ENCODE data around the gene ADORA1. TPM values are rescaled to one million over a fixed set of nuclear protein-coding genes. Genes with fewer than 3 reads are reported as not detected.

Gene ADORA1
- total RNA-seq, 1 experiment from 2014 or later, result 1.5 TPM

GRCh38 chr1:203081465-203082230, 45.9 kb upstream of the ADORA1 start:
- H3K9me3 Mint-ChIP-seq (ENCODE audit: low read depth, unreplicated experiment), result no peaks in the 10 kb centered on the region
- H3K4me3 Mint-ChIP-seq (ENCODE audit: low read depth, unreplicated experiment), result no peak overlapping the region
- no peaks in the 10 kb centered on the region for H3K36me3 Mint-ChIP-seq (ENCODE audit: insufficient read depth, unreplicated experiment)
- intact Hi-C loops (cut with micrococcal nuclease; ENCODE audit: unreplicated experiment), result no loop called here
- H3K27me3 Mint-ChIP-seq (ENCODE audit: unreplicated experiment), result peaks cover 95% of the 10 kb centered on the region
- TF ChIP-seq, protein P1, sequence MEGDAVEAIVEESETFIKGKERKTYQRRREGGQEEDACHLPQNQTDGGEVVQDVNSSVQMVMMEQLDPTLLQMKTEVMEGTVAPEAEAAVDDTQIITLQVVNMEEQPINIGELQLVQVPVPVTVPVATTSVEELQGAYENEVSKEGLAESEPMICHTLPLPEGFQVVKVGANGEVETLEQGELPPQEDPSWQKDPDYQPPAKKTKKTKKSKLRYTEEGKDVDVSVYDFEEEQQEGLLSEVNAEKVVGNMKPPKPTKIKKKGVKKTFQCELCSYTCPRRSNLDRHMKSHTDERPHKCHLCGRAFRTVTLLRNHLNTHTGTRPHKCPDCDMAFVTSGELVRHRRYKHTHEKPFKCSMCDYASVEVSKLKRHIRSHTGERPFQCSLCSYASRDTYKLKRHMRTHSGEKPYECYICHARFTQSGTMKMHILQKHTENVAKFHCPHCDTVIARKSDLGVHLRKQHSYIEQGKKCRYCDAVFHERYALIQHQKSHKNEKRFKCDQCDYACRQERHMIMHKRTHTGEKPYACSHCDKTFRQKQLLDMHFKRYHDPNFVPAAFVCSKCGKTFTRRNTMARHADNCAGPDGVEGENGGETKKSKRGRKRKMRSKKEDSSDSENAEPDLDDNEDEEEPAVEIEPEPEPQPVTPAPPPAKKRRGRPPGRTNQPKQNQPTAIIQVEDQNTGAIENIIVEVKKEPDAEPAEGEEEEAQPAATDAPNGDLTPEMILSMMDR (IDR thresholded peaks at IDR 0.05; ENCODE audit: unreplicated experiment), result no peak
- no TSS peak for BruUV-seq (replicated peaks)
- DNase-seq, result no peak
- H3K4me1 Mint-ChIP-seq (ENCODE audit: low read depth, unreplicated experiment), result no peaks in the 10 kb centered on the region
- CTCF ChIA-PET, result interaction anchor here (0.7 kb wide), 1 partner anchor 8 kb away, joined by 3 read pairs; no protein-coding TSS in a partner anchor
- H3K27ac Mint-ChIP-seq (ENCODE audit: unreplicated experiment), result no peak overlapping the region

GRCh38 chr1:203082231-203082505, 45.4 kb upstream of the ADORA1 start:
- TF ChIP-seq, protein P1 (IDR thresholded peaks at IDR 0.05; ENCODE audit: unreplicated experiment), result no peak

GRCh38 chr1:203082571-203083462, 44.7 kb upstream of the ADORA1 start:
- intact Hi-C loops (cut with micrococcal nuclease; ENCODE audit: unreplicated experiment), result no loop called here
- no peak for DNase-seq
- CTCF ChIA-PET, result interaction anchor here (0.6 to 0.8 kb wide), 3 partner anchors 90 to 1736 kb away, joined by 3 to 4 read pairs (median 3); no protein-coding TSS in a partner anchor
- Mint-ChIP-seq H3K4me3 (ENCODE audit: low read depth, unreplicated experiment) (no peak overlapping the region), H3K4me1 (ENCODE audit: low read depth, unreplicated experiment) (no peaks in the 10 kb centered on the region), H3K27ac (ENCODE audit: unreplicated experiment) (no peak overlapping the region), H3K27me3 (ENCODE audit: unreplicated experiment) (peaks cover 95% of the 10 kb centered on the region), H3K9me3 (ENCODE audit: low read depth, unreplicated experiment) (no peaks in the 10 kb centered on the region), H3K36me3 (ENCODE audit: insufficient read depth, unreplicated experiment) (no peaks in the 10 kb centered on the region)
- TF ChIP-seq, protein P1 (IDR thresholded peaks at IDR 0.05; ENCODE audit: unreplicated experiment), result no peak
- BruUV-seq (replicated peaks), result no TSS peak

More at GRCh38 chr1:203082231-203082505, 45.4 kb upstream of the ADORA1 start:
- H3K27ac Mint-ChIP-seq (ENCODE audit: unreplicated experiment), result no peak overlapping the region
- no peaks in the 10 kb centered on the region for H3K9me3 Mint-ChIP-seq (ENCODE audit: low read depth, unreplicated experiment)
- CTCF ChIA-PET, result interaction anchor here (0.6 kb wide), 1 partner anchor 1735 kb away, joined by 3 read pairs; no protein-coding TSS in a partner anchor
- H3K27me3 Mint-ChIP-seq (ENCODE audit: unreplicated experiment), result peaks cover 95% of the 10 kb centered on the region
- H3K36me3 Mint-ChIP-seq (ENCODE audit: insufficient read depth, unreplicated experiment), result no peaks in the 10 kb centered on the region
- BruUV-seq (replicated peaks), result no TSS peak
- intact Hi-C loops (cut with micrococcal nuclease; ENCODE audit: unreplicated experiment), result no loop called here
- no peak for DNase-seq
- H3K4me3 Mint-ChIP-seq (ENCODE audit: low read depth, unreplicated experiment), result no peak overlapping the region
- H3K4me1 Mint-ChIP-seq (ENCODE audit: low read depth, unreplicated experiment), result no peaks in the 10 kb centered on the region

- no TSS peak for BruUV-seq (replicated peaks)
- CTCF ChIA-PET, result interaction anchor here (0.6 to 0.8 kb wide), 3 partner anchors 85 to 133 kb away, joined by 3 to 4 read pairs (median 3); no protein-coding TSS in a partner anchor
- H3K9me3 Mint-ChIP-seq (ENCODE audit: low read depth, unreplicated experiment), result no peaks in the 10 kb centered on the region
Observed at GRCh38 chr1:203083463-203083921, 44.0 kb upstream of the ADORA1 start.

More at GRCh38 chr1:203083463-203083921, 44.0 kb upstream of the ADORA1 start:
- Mint-ChIP-seq H3K27me3 (ENCODE audit: unreplicated experiment) (peaks cover 95% of the 10 kb centered on the region), H3K27ac (ENCODE audit: unreplicated experiment) (no peak overlapping the region), H3K36me3 (ENCODE audit: insufficient read depth, unreplicated experiment) (no peaks in the 10 kb centered on the region), H3K4me3 (ENCODE audit: low read depth, unreplicated experiment) (no peak overlapping the region), H3K4me1 (ENCODE audit: low read depth, unreplicated experiment) (no peaks in the 10 kb centered on the region)
- DNase-seq, result no peak
- intact Hi-C loops (cut with micrococcal nuclease; ENCODE audit: unreplicated experiment), result no loop called here
- TF ChIP-seq, protein P1 (IDR thresholded peaks at IDR 0.05; ENCODE audit: unreplicated experiment), result no peak
